Kidney (tissue), 14 donors: Measurements from ENCODE around the gene INTS13. TPM values are rescaled to one million over a fixed set of nuclear protein-coding genes. Genes with fewer than 3 reads are reported as not detected.

Experiments
- DNase-seq, 5 donors: peaks; one replicate each; pipeline ENCODE4 v3.0.0-alpha.2; 2013 to 2020
- FAIRE-seq: peaks from 2 replicates; lab custom pipeline; 2012; peaks lifted over from hg19 to GRCh38; lab: Jason Lieb, UNC
- H3K27ac ChIP-seq, 2 donors: one replicate each; pipeline ENCODE4 v1.7.0; 2013; ENCODE audit warnings: low read depth in 2 of 2, low read length in 2 of 2, inconsistent platforms in 1 of 2
- H3K27me3 ChIP-seq: one replicate; pipeline ENCODE4 v1.7.1; 2013; ENCODE audit warnings: low read length, inconsistent platforms; ENCODE audit not compliant: control insufficient read depth, insufficient read depth
- H3K36me3 ChIP-seq, 3 donors: one replicate each; pipeline versions ENCODE4 v1.7.0 to v1.7.1; 2013; ENCODE audit warnings: low read length in 3 of 3, control low read depth in 1 of 3, inconsistent platforms in 1 of 3; ENCODE audit not compliant: insufficient read depth in 3 of 3, control insufficient read depth in 2 of 3
- H3K4me1 ChIP-seq, 3 donors: one replicate each; pipeline versions ENCODE4 v1.7.0 to v1.7.1; 2013; ENCODE audit warnings: low read length in 3 of 3, inconsistent platforms in 1 of 3, low read depth in 1 of 3; ENCODE audit not compliant: control insufficient read depth in 2 of 3, insufficient read depth in 2 of 3
- H3K4me3 ChIP-seq, 3 donors: one replicate each; pipeline versions ENCODE4 v1.7.0 to v1.8.1; 2013; ENCODE audit warnings: low read length in 3 of 3, control low read depth in 1 of 3, inconsistent platforms in 1 of 3
- H3K9ac ChIP-seq, 3 donors: one replicate each; pipeline versions ENCODE4 v1.7.0 to v1.7.1; 2013; ENCODE audit warnings: low read length in 3 of 3, control low read depth in 1 of 3, inconsistent platforms in 1 of 3
- H3K9me3 ChIP-seq, 3 donors: one replicate each; pipeline versions ENCODE4 v1.7.0 to v1.7.1; 2013; ENCODE audit warnings: low read length in 3 of 3, control low read depth in 1 of 3, inconsistent platforms in 1 of 3; ENCODE audit not compliant: control insufficient read depth in 2 of 3, insufficient read depth in 1 of 3
- intact Hi-C: fragments of 100-400 bp; cut with DNase I; formaldehyde crosslinking; loops from one replicate; pipeline ENCODE4 v1.11.1; 2022
- polyA plus RNA-seq: library from polyadenylated mRNA; stranded (reverse); fragments of 350-450 nt; fragmentation: Illumina TruSeq; extraction: RNeasy Lipid Tissue Mini Kit (QIAGEN cat#74804); gene quantifications from one replicate; pipeline ENCODE4 v1.2.3, GENCODE V29; 2014; ENCODE audit warnings: low read depth, low replicate concordance; ENCODE audit not compliant: insufficient read depth
- total RNA-seq: library from RNA; stranded (reverse); fragmentation: NEBNext Ultra II Directional; extraction: Animal tissue kit (Norgen Biotek cat#: 25700); gene quantifications from one replicate; pipeline ENCODE4 v1.2.1, GENCODE V29; 2021
- TF ChIP-seq, protein P1 (sequence below): IDR thresholded peaks from 3 replicates; pipeline ENCODE4 v1.5.1; 2012; ENCODE audit warnings: mild to moderate bottlenecking, moderate library complexity, borderline replicate concordance; ENCODE audit not compliant: insufficient read depth; ENCODE audit errors: extremely low read depth
- donor health status: control.
- donor health status: control.
- donor health status: control.
- donor health status: control.
- donor health status: control.
- donor health status: DM: yes; HTN: yes; CAD: no.
- donor health status: Normal renal cell carcinoma (clear cell type).

The INTS13 gene
- total and polyA plus RNA-seq, 2 donors from 2014 or later: 11.6 to 17.2 TPM

DNA sequence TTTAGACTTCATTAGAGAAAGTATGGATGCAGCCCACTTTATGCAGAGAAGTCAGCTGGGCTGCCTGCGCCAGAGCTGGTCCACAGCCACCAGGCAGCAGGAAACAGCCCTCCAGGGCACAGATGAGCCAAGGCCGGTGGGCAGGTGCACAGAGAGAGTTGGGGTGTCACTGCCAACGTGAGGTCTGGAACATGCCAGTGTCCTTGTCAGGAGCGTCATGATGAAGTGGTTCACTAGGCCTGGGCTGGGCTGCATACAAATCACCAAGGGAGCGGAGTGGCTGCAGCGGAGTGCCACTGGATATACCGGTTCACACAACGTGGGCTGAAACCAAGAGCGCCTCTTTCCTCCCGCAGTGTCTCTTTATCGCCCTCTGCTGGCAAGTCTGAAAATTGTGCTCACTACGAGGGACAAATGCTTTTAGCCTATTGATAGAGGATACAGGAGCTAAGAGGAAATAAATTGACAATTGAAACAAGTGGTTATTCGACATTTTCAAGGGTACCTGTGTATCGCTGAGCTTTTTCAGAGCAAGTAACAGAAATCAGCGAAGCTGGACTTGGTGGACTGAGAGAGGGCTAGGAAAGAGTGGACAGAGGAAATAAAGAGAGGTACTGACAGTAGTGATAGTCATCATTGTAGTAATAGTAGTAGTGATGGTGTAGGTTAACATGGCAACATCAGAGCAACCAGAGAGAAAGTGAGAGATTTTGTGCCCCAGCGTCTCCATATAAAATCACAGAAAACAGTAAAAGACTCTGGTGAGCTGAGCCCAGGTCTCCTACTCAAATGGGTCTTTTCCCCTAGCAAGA is 52.8 kb downstream of the INTS13 start:
- Histone ChIP-seq H3K4me1 (peaks cover 0 to 3% (median 0%) of the 10 kb centered on the region in 3 donors), H3K27ac (no peak overlapping the region), H3K36me3 (no peaks in the 10 kb centered on the region), H3K27me3 (no peaks in the 10 kb centered on the region), H3K9me3 (no peaks in the 10 kb centered on the region), H3K4me3 (peak overlapping the region in 2 of 3 donors; percentile 44), H3K9ac (no peak overlapping the region)
- FAIRE-seq (no peak), DNase-seq (peak; percentile 82 to 93 (median 88))
- intact Hi-C loops: no loop called here
- TF ChIP-seq, protein P1, sequence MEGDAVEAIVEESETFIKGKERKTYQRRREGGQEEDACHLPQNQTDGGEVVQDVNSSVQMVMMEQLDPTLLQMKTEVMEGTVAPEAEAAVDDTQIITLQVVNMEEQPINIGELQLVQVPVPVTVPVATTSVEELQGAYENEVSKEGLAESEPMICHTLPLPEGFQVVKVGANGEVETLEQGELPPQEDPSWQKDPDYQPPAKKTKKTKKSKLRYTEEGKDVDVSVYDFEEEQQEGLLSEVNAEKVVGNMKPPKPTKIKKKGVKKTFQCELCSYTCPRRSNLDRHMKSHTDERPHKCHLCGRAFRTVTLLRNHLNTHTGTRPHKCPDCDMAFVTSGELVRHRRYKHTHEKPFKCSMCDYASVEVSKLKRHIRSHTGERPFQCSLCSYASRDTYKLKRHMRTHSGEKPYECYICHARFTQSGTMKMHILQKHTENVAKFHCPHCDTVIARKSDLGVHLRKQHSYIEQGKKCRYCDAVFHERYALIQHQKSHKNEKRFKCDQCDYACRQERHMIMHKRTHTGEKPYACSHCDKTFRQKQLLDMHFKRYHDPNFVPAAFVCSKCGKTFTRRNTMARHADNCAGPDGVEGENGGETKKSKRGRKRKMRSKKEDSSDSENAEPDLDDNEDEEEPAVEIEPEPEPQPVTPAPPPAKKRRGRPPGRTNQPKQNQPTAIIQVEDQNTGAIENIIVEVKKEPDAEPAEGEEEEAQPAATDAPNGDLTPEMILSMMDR: peak; percentile 98

DNA sequence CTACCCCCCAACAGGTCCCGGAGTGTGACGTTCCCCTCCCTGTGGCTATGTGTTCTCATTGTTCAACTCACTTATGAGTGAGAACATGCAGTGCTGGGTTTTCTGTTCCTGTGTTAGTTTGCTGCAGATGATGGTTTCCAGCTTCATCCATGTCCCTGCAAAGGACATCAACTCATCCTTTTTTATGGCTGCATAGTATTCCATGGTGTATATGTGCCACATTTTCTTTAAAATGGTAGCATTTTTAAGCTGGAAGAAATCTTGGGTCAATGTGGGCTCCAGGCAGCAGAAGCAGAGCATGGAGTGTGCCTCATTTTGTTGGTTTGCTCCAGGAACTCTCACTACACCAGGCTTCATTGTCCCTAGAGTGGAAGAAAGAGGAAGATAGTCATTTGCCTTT is 57.2 kb downstream of the INTS13 start:
- no peak for DNase-seq
- Histone ChIP-seq H3K36me3 (no peaks in the 10 kb centered on the region), H3K4me1 (peaks cover 0 to 6% (median 6%) of the 10 kb centered on the region in 3 donors), H3K4me3 (no peak overlapping the region), H3K9ac (no peak overlapping the region), H3K9me3 (no peaks in the 10 kb centered on the region), H3K27ac (no peak overlapping the region), H3K27me3 (no peaks in the 10 kb centered on the region)
- TF ChIP-seq, protein P1: no peak
- intact Hi-C loops: no loop called here
- FAIRE-seq: no peak

DNA sequence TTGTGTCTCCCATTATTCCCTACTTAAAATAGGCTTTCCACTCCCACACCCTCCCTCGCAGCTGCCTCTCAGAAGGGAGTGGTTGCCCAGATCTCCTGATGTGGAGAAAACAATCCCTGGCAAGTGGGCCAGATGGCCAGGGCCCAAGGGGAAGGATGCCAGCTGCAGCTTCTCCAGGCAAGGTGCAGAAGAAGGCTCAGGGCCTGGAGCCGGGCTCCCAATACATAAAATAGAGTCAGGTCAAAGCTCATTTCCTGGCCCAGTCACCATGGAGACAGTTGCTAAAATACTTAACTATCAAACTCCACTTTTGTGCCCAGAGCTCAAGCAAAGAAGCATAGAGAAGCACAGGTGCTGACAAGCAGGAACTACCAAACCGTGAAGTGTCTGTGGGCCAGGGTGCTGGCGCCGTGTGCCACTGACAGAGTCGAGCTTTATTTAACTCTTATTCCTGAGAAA is 59.1 kb downstream of the INTS13 start:
- Histone ChIP-seq H3K27ac (no peak overlapping the region), H3K4me1 (peaks cover 0 to 6% (median 3%) of the 10 kb centered on the region in 3 donors), H3K36me3 (no peaks in the 10 kb centered on the region), H3K9ac (no peak overlapping the region), H3K4me3 (no peak overlapping the region), H3K9me3 (no peaks in the 10 kb centered on the region), H3K27me3 (no peaks in the 10 kb centered on the region)
- FAIRE-seq (no peak), DNase-seq (peak; percentile 47 to 78 (median 70))
- TF ChIP-seq, protein P1: no peak
- intact Hi-C loops: no loop called here
